ENCODE data around the gene DEDD2.

DNA sequence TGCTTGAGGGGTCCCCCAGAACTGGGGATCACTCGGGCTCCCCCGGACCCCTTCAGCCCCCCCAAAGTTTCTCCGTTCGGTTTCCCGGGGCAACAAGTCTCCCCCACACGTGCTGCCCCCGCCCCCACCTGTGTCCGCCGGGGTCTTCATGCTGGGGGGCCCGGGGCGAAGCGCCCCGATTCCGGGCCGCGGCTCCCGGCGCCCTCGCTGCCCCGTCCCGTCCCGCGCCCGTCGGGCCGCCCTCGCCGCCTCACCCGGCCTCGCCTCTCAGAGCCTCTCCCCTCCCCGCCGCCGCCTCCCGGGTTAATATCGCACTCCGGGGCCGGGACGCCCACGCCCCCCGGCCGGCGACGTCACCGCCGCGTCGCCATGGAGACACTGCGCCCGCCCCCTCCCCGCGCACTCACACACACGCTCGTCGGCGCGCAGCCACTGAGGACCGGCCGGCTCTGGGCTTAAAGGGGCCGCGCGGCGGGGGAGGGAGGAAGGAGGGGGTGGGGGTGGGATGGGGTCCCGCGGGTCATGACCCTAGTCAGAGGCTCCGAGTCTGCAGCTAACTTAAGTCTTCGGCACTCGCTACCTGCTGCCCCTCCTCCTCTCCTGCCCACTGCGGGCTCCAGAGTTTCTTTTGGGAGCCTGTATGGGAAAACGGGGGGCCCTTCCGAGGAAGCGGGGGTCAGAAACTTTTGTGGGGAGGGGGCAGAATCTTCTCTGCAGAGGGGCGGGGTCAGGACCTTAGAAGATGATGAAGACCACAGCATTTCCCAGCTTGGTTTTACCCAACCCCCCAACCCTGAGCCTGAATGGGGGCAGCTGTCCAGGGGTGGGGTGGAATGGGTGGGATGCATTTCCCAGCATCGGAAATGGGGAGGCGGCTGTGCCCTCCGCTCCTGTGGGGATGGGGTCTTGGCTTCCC lies 37.6 kb upstream of the DEDD2 start, which contains the start of gene ERF:
- TF ChIP-seq, protein P1, sequence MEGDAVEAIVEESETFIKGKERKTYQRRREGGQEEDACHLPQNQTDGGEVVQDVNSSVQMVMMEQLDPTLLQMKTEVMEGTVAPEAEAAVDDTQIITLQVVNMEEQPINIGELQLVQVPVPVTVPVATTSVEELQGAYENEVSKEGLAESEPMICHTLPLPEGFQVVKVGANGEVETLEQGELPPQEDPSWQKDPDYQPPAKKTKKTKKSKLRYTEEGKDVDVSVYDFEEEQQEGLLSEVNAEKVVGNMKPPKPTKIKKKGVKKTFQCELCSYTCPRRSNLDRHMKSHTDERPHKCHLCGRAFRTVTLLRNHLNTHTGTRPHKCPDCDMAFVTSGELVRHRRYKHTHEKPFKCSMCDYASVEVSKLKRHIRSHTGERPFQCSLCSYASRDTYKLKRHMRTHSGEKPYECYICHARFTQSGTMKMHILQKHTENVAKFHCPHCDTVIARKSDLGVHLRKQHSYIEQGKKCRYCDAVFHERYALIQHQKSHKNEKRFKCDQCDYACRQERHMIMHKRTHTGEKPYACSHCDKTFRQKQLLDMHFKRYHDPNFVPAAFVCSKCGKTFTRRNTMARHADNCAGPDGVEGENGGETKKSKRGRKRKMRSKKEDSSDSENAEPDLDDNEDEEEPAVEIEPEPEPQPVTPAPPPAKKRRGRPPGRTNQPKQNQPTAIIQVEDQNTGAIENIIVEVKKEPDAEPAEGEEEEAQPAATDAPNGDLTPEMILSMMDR (IDR thresholded peaks at IDR 0.05), result peak in 1 of 6 experiments; percentile 7
- TF ChIP-seq POLR2A (IDR thresholded peaks at IDR 0.05), result peak; percentile 79 to 96

All from thyroid gland (tissue), 4 donors.